MM.1S (cell line): ENCODE measurements around the gene NEDD4L.

Experiments used
- EZH2 ChIP-seq: fragments of 300-600 bp; sonication (generic); optimal IDR thresholded peaks from 2 replicates; pipeline ENCODE3; 2017; ENCODE audit warnings: low read depth, mild to moderate bottlenecking, antibody characterized with exemption, low read length, mixed read lengths
- TF ChIP-seq, protein P1 (sequence below): fragments of 300-600 bp; sonication (generic); IDR thresholded peaks from 2 replicates; pipeline ENCODE4 v1.5.1; 2016; ENCODE audit warnings: antibody characterized with exemption, low read length, mixed read lengths

DNA sequence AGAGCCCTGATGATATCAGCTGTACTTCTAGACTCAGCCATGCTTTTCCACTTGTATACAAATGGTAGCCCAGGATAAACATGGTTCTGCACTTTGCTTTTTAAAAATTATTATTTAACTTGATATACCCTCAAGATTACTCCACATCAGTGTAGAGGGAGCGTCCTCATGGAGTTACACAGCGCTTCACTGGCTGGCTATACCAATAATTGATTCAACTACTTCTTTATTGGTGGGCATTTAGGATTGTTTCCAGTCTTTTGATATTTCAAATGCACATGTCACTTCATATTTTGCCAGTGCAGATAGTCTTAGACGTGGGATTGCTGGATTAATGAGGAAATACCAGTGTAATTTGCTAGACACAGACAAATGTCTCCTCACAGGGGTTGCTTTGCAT is 10.8 kb upstream of the NEDD4L start:
- no peak for TF ChIP-seq EZH2
- TF ChIP-seq, protein P1, sequence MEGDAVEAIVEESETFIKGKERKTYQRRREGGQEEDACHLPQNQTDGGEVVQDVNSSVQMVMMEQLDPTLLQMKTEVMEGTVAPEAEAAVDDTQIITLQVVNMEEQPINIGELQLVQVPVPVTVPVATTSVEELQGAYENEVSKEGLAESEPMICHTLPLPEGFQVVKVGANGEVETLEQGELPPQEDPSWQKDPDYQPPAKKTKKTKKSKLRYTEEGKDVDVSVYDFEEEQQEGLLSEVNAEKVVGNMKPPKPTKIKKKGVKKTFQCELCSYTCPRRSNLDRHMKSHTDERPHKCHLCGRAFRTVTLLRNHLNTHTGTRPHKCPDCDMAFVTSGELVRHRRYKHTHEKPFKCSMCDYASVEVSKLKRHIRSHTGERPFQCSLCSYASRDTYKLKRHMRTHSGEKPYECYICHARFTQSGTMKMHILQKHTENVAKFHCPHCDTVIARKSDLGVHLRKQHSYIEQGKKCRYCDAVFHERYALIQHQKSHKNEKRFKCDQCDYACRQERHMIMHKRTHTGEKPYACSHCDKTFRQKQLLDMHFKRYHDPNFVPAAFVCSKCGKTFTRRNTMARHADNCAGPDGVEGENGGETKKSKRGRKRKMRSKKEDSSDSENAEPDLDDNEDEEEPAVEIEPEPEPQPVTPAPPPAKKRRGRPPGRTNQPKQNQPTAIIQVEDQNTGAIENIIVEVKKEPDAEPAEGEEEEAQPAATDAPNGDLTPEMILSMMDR: no peak
